ENCODE measurements around the gene ETV1.

Gene ETV1

GRCh38 chr7:13986208-13986607 is 3.3 kb downstream of the ETV1 start:
- DNase-seq (ENCODE audit: low read depth), result no peak

GRCh38 chr7:13984831-13985685 is 4.4 kb downstream of the ETV1 start:
- no peak for DNase-seq (ENCODE audit: low read depth)

- no peak for DNase-seq (ENCODE audit: low read depth)
Measured at GRCh38 chr7:13984061-13984460, 5.4 kb downstream of the ETV1 start.

GRCh38 chr7:13982940-13983677 is 6.4 kb downstream of the ETV1 start:
- no peak for DNase-seq (ENCODE audit: low read depth)

- peak; percentile 92 for DNase-seq (ENCODE audit: low read depth)
Measured at GRCh38 chr7:13981070-13981469, 8.4 kb downstream of the ETV1 start.

GRCh38 chr7:13980474-13980873 is 9.0 kb downstream of the ETV1 start:
- no peak for DNase-seq (ENCODE audit: low read depth)

GRCh38 chr7:13979671-13980435 is 9.6 kb downstream of the ETV1 start:
- no peak for DNase-seq (ENCODE audit: low read depth)

GRCh38 chr7:13976594-13976993 is 12.9 kb downstream of the ETV1 start:
- no peak for DNase-seq (ENCODE audit: low read depth)

- no peak for DNase-seq (ENCODE audit: low read depth)
Measured at GRCh38 chr7:13965077-13965476, 24.4 kb downstream of the ETV1 start.

GRCh38 chr7:13963925-13964324 is 25.5 kb downstream of the ETV1 start:
- no peak for DNase-seq (ENCODE audit: low read depth)

GRCh38 chr7:13955494-13955893 is 34.0 kb downstream of the ETV1 start:
- no peak for DNase-seq (ENCODE audit: low read depth)

- DNase-seq (ENCODE audit: low read depth), result no peak
Measured at GRCh38 chr7:13953368-13953767, 36.1 kb downstream of the ETV1 start.

GRCh38 chr7:13952921-13953320 is 36.5 kb downstream of the ETV1 start:
- DNase-seq (ENCODE audit: low read depth), result no peak

- DNase-seq (ENCODE audit: low read depth), result no peak
Measured at GRCh38 chr7:13949939-13950338, 39.5 kb downstream of the ETV1 start.

GRCh38 chr7:13949445-13949844 is 40.0 kb downstream of the ETV1 start:
- DNase-seq (ENCODE audit: low read depth), result no peak

- DNase-seq (ENCODE audit: low read depth), result no peak
Measured at GRCh38 chr7:13948019-13948801, 41.3 kb downstream of the ETV1 start.

GRCh38 chr7:13947535-13947934 is 41.9 kb downstream of the ETV1 start:
- DNase-seq (ENCODE audit: low read depth), result no peak

GRCh38 chr7:13946181-13946580 is 43.3 kb downstream of the ETV1 start:
- DNase-seq (ENCODE audit: low read depth), result peak; percentile 34

- peak; percentile 24 for DNase-seq (ENCODE audit: low read depth)
Measured at GRCh38 chr7:13945670-13946069, 43.8 kb downstream of the ETV1 start.

GRCh38 chr7:13933536-13933935 is 55.9 kb downstream of the ETV1 start:
- no peak for DNase-seq (ENCODE audit: low read depth)

GRCh38 chr7:13933091-13933490 is 56.4 kb downstream of the ETV1 start:
- no peak for DNase-seq (ENCODE audit: low read depth)

- DNase-seq (ENCODE audit: low read depth), result no peak
Measured at GRCh38 chr7:13932131-13932530, 57.3 kb downstream of the ETV1 start.

Measured in GM04503 (cell line).